ENCODE data around the gene PROM2. TPM values are rescaled to one million over a fixed set of nuclear protein-coding genes. Genes with fewer than 3 reads are reported as not detected.

PROM2 gene
- total RNA-seq, 4 donors from 2014 or later = 1.5 to 13.8 (median 7.1) TPM

GRCh38 chr2:95285542-95285932 lies 11.3 kb downstream of the PROM2 start:
- TF ChIP-seq, protein P1, sequence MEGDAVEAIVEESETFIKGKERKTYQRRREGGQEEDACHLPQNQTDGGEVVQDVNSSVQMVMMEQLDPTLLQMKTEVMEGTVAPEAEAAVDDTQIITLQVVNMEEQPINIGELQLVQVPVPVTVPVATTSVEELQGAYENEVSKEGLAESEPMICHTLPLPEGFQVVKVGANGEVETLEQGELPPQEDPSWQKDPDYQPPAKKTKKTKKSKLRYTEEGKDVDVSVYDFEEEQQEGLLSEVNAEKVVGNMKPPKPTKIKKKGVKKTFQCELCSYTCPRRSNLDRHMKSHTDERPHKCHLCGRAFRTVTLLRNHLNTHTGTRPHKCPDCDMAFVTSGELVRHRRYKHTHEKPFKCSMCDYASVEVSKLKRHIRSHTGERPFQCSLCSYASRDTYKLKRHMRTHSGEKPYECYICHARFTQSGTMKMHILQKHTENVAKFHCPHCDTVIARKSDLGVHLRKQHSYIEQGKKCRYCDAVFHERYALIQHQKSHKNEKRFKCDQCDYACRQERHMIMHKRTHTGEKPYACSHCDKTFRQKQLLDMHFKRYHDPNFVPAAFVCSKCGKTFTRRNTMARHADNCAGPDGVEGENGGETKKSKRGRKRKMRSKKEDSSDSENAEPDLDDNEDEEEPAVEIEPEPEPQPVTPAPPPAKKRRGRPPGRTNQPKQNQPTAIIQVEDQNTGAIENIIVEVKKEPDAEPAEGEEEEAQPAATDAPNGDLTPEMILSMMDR (IDR thresholded peaks at IDR 0.05) = no peak
- TF ChIP-seq POLR2A (IDR thresholded peaks at IDR 0.05) = no peak
- H3K4me1 ChIP-seq = no peaks in the 10 kb centered on the region
- H3K4me3 ChIP-seq = no peak overlapping the region
- no peaks in the 10 kb centered on the region for H3K36me3 ChIP-seq
- H3K27me3 ChIP-seq = no peaks in the 10 kb centered on the region
- no peak for DNase-seq
- peaks cover 0 to 3% of the 10 kb centered on the region in 2 donors for H3K9me3 ChIP-seq
- intact Hi-C loops (cut with DNase I; ENCODE audit: low total_unique reads) = no loop called here
- no peak overlapping the region for H3K27ac ChIP-seq

DNA sequence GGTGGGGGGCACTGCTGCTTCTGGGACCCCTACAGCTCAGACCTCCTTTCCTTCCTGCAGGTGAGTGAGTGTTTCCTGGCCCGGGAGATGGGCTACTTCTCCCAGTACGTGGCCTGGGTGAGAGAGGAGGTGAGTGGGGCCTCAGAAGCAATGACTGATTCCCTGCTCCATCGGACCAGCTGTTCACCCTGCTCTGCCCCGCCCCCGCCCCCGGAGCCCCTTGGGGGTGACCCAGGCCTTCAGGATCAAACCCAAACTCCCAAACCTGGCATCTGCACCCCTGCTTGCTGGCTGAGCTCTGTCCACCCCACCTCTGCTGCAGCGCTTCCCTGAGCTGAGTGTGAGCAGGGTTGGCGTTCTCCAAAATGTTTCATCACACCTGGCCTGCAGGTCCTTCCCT lies 13.1 kb downstream of the PROM2 start:
- Histone ChIP-seq H3K27me3 (no peaks in the 10 kb centered on the region), H3K4me3 (no peak overlapping the region), H3K9me3 (peaks cover 0 to 11% of the 10 kb centered on the region in 2 donors), H3K36me3 (no peaks in the 10 kb centered on the region), H3K4me1 (no peaks in the 10 kb centered on the region), H3K27ac (no peak overlapping the region)
- TF ChIP-seq POLR2A (IDR thresholded peaks at IDR 0.05) = no peak
- TF ChIP-seq, protein P1 (IDR thresholded peaks at IDR 0.05) = no peak
- intact Hi-C loops (cut with DNase I; ENCODE audit: low total_unique reads) = no loop called here
- no peak for DNase-seq

DNA sequence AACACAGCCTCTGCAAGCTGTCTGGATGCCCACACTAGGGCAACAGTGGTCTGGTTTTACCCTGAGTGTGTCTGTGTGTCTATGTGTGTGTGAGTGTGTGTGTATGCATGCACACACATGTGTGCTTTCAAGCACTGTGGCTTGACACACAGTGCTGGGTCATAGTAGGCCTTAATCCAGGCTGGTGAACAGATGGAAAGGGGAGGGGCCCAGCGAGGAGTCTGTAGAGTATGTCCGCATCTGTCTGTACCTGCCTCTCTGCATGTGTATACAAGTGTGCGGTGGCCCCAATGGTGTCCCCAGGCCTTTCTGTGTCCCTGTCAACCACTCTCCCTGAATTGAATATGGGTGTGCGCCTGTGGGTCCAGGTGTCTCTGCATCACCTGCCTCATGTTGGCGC lies 13.6 kb downstream of the PROM2 start:
- Histone ChIP-seq H3K4me3 (no peak overlapping the region), H3K27ac (no peak overlapping the region), H3K4me1 (no peaks in the 10 kb centered on the region), H3K36me3 (no peaks in the 10 kb centered on the region), H3K27me3 (no peaks in the 10 kb centered on the region), H3K9me3 (peaks cover 0 to 11% of the 10 kb centered on the region in 2 donors)
- no peak for DNase-seq
- TF ChIP-seq, protein P1 (IDR thresholded peaks at IDR 0.05) = no peak
- TF ChIP-seq POLR2A (IDR thresholded peaks at IDR 0.05) = no peak
- intact Hi-C loops (cut with DNase I; ENCODE audit: low total_unique reads) = no loop called here

GRCh38 chr2:95289253-95289652 lies 15.0 kb downstream of the PROM2 start:
- DNase-seq = no peak
- no peak overlapping the region for H3K27ac ChIP-seq
- no peaks in the 10 kb centered on the region for H3K36me3 ChIP-seq
- peaks cover 0 to 11% of the 10 kb centered on the region in 2 donors for H3K9me3 ChIP-seq
- TF ChIP-seq, protein P1 (IDR thresholded peaks at IDR 0.05) = no peak
- TF ChIP-seq POLR2A (IDR thresholded peaks at IDR 0.05) = no peak
- H3K27me3 ChIP-seq = no peaks in the 10 kb centered on the region
- no peaks in the 10 kb centered on the region for H3K4me1 ChIP-seq
- intact Hi-C loops (cut with DNase I; ENCODE audit: low total_unique reads) = no loop called here
- no peak overlapping the region for H3K4me3 ChIP-seq

DNA sequence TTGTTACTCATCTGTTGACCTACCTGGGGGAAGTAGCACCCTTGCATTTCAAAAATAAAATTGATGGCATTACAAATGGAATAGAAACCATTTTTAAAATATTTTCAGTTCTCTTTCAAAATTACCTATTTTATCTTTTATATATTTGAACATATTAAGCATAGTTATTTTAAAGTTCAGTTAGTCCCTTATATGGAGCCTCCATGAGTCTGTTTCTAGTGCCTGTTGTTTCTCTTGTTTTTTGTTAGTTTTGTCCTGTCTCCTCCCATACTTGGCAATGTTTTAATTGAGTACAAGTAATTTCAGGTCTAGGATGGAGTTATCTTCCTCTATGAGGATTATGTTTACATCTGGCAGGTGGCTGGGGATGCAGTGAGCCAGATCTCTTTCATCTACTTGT lies 17.0 kb downstream of the PROM2 start:
- Histone ChIP-seq H3K9me3 (peaks cover 0 to 11% of the 10 kb centered on the region in 2 donors), H3K27me3 (no peaks in the 10 kb centered on the region), H3K4me3 (no peak overlapping the region), H3K4me1 (no peaks in the 10 kb centered on the region), H3K36me3 (no peaks in the 10 kb centered on the region), H3K27ac (no peak overlapping the region)
- intact Hi-C loops (cut with DNase I; ENCODE audit: low total_unique reads) = no loop called here
- TF ChIP-seq POLR2A (IDR thresholded peaks at IDR 0.05) = no peak
- TF ChIP-seq, protein P1 (IDR thresholded peaks at IDR 0.05) = no peak
- DNase-seq = no peak

All from uterus (tissue), 4 donors.